ENCODE data around the gene RASSF1.
A peak's percentile ranks its signal among the peaks of the same experiment; 100 is the strongest.

The RASSF1 gene, protein sequence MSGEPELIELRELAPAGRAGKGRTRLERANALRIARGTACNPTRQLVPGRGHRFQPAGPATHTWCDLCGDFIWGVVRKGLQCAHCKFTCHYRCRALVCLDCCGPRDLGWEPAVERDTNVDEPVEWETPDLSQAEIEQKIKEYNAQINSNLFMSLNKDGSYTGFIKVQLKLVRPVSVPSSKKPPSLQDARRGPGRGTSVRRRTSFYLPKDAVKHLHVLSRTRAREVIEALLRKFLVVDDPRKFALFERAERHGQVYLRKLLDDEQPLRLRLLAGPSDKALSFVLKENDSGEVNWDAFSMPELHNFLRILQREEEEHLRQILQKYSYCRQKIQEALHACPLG

DNA sequence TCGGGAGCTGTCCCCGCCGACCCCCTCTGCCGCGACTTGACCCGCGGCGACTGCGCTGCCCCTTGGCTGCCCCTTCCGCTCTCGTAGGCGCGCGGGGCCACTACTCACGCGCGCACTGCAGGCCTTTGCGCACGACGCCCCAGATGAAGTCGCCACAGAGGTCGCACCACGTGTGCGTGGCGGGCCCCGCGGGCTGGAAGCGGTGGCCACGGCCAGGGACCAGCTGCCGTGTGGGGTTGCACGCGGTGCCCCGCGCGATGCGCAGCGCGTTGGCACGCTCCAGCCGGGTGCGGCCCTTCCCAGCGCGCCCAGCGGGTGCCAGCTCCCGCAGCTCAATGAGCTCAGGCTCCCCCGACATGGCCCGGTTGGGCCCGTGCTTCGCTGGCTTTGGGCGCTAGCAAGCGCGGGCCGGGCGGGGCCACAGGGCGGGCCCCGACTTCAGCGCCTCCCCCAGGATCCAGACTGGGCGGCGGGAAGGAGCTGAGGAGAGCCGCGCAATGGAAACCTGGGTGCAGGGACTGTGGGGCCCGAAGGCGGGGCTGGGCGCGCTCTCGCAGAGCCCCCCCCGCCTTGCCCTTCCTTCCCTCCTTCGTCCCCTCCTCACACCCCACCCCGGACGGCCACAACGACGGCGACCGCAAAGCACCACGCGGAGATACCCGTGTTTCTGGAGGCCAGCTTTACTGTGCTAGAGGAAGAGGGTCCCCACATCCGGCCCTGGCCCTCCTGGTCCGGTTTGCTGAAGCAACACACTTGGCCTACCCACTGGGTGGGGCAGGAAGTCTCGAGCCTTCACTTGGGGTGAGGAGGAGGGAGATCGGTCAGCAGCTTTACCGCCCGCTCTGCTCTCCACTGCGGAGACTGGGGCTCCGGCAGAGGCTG is at the start of gene RASSF1:
RASSF1 (minus strand) TSS at position 389 of the 882 bp plus-strand sequence; CDS start at position 358, 31 bp downstream.
- DNase-seq (ENCODE audit: low spot score): peak; percentile 37

DNA sequence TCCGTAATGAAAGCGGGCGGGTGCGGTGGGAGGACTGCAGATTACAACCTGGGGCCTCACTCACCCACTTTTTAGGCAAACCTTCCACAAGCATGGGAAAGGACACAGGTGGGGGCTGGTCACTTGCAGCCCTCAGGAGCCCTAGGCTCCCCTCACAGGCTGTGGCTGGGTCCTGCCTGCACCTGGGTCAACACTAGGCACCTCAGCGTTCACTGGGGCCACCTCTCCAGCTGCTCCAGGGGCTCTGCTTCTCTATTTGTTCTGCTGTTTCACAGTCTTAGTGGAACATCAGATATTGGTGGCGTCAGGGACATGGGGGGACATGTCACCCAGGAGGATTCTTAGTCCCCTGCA is 48.8 kb upstream of the RASSF1 start:
- no peak for DNase-seq (ENCODE audit: low spot score)

DNA sequence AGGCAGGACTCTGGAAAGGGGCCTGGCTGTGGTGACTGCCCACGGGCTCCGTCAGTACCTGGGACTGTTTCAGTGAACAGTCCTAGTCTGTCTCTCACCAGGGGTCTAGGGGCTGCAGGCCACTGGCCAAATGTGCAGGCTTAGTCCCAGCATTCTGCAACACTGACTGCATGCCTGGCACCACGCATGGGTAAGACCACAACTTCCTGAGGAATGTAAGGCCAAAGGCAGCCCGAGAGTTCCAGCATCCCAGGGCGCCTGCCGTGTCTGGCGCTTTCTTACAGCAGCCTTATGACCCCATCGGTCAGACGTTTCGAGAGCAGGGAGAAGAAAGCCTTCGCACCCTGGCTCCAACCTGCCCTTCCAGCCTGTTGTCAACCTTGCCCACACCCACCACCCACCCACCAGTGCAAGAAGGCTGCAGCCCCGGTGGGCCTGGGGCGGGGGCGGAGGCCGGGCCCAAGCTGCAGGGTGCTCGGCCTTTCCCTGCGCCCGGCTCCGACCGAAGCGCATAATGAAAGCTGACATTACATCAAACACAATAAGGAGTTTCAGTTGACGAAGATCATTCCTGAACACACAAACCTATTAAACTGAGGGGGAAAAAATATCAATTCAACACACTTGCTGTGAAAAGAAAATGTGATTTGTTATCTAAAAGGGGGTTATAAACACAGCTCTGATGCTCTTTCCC is 48.2 kb upstream of the RASSF1 start:
- no peak for DNase-seq (ENCODE audit: low spot score)

DNA sequence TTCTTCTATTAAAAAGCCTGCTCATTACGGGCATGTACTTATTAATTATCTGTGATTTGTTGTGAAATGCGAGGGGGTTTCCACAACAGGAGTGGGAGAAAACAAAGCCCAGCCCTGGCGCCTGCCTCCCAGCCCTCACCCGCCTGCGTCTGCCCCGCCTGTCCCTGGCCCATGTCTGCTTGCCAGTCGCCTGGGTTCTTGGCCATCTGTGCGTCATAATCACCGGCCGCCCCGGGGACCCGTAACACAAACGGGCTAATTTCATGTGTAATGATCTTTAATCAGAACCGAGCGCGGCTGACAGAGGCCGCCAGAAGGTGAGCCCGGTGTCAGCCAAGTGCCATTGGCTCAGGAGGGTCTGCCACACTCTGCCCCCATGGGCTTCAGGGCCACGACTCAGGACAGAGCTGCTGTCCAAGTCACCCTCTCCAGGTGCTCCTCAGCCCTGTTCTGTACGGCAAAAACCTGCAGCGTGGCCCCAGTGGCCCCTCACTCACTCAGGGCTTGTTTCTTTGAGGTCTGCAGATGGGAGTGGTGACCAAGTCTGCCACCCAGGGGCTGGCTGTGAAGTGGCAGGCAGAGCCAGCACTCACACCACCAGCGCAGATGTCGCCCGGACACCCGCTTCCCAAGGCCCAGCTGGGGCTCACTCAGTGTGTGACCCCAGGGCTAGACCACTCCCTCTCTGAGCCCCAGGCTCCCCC is 47.5 kb upstream of the RASSF1 start:
- no peak for DNase-seq (ENCODE audit: low spot score)

DNA sequence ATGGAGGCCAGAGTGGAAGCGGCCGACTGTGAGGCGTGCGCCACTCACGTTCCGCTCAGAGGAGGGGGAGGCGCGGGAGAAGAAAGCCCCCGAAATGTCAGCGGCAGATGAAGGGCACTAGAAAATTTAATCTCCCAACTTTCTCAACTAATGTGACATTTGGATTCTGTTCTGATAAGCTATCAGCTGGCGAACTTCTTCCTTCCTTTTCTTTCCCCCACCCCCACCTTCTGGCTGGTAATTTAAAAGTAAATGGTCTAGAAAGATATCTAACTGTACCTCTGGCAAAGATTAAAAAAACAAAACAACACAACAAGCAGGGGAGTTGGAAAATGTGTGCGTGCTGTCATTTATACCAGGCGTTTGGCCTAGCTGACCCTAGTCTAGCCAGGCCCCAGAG is 45.1 kb upstream of the RASSF1 start:
- no peak for DNase-seq (ENCODE audit: low spot score)

DNA sequence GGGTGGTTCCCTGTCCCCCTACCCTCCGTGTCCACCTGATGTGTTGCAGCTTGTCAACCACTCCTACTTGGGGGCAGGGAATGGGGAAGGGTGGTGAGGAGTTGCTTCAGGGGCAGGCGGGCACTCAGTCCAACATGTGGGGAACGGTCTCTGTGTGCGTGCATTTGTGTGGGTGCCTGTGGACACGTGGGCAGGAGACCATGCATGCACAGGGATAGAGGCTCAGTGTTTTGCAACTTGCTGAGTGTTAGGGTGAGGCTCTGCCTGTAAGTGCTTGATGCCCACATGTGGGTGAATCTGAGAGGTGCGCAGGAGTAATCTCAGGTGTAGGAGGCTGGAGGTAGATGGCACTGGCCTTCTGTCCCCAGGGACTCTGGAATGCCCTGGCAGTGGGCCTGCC is 43.1 kb upstream of the RASSF1 start:
- no peak for DNase-seq (ENCODE audit: low spot score)

DNA sequence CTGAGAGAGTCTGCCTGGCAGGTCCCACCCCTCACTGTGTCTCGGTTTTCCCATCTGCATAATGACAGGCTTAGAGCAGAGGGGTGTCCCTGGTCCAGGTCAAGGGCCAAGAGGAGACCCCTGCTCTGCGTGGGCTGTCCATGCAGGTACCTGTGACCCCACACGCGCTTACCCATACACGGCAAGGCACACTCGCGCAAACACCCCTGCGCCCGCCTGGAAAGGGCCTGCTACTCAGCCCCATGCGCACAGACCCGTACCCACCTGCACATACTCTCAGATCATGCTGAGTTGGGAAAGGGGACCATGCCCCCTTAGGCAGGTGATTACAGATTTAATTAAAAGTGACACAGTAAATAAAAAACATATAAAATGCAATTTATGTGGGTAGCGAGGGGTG is 42.1 kb upstream of the RASSF1 start:
- no peak for DNase-seq (ENCODE audit: low spot score)

DNA sequence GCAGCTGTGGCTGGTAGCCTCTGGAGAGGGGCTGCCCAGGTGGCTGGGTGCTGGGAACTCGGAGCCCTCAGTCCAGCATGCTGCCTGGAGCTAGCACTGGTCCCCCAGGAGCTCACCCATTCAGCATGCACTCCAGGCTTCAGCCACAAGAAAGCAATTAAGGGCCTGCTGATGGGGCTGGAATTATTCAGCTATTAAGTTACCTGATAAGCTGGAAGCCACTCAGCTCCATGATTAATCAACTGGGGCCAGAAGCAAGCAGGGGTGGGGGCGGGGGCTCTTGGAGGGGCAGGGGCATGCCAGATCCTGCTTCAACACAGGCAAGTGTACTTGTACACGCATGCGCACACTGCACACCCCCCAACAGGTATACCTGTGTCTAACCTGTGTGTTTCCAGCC is 40.7 kb upstream of the RASSF1 start:
- DNase-seq (ENCODE audit: low spot score): no peak

DNA sequence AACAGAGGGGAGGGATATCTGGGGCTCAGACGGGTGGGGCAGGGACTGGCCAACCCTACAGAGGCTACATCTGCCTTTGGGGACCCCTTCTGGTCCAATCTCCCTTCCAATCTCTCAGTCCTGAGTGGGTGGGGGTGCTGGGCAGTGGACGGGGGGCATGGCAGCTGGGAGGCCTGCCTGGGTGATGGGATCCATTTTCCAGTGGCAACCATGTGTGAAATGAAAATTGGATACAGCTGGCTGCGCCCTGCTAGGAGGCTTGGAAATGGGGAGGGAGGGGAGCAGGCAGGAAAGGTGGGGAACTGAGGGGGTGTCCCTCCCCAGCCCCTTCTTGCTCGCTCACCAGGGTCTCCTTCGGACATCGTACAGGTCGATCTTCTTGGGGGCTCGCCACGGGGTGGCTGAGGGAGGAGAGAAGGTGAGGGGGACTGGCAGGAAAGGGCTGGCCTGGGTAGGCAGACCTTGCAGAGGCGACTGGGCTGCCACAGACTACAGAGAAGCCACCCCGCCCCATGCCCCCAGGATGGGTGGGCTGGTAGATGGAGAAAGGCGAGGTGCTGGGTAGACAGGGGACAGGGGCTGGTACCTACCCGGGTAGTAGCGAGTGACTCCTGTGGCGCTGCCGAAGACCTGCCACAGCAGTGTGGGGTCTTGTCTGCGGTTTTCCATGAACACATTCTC is 39.9 kb upstream of the RASSF1 start:
- DNase-seq (ENCODE audit: low spot score): no peak

DNA sequence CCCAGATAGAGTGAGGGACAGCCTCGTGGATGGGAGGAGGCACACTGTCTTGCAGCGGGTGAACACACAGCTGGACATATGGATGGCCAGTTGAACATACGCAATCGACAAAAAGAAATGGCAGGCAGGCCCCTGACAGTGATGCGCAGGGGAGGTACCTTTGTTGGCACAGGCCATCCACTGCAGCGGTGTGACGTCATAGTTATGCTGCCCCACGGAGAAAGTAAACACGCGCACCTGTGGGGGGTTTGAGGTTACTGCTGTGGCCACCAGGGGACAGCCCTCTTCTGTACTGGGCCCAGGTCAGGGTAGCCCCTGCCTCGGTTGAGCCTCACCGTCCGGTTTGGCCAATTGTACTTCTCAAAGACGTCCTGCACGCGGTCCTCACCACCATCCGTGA is 38.1 kb upstream of the RASSF1 start:
- no peak for DNase-seq (ENCODE audit: low spot score)

DNA sequence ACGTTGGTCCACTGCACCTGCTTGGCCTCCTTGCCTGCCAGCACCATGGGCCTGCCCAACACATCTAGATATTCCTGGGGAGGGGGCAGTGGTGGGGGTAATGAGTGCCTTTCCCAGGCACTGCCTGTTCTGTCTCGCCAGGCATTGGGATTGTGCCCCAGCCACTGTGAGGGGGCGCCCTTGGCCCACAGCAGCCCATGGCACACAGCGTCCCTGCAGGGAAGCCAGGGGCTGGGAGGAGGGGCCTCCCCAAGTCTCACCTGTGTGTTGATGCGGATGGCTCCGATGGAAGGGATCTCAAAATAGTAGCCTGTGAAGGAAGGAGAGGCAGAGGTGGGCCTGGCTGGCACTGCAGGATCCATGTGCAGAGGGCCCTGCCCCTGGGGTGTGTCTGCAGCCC is 37.4 kb upstream of the RASSF1 start:
- no peak for DNase-seq (ENCODE audit: low spot score)

DNA sequence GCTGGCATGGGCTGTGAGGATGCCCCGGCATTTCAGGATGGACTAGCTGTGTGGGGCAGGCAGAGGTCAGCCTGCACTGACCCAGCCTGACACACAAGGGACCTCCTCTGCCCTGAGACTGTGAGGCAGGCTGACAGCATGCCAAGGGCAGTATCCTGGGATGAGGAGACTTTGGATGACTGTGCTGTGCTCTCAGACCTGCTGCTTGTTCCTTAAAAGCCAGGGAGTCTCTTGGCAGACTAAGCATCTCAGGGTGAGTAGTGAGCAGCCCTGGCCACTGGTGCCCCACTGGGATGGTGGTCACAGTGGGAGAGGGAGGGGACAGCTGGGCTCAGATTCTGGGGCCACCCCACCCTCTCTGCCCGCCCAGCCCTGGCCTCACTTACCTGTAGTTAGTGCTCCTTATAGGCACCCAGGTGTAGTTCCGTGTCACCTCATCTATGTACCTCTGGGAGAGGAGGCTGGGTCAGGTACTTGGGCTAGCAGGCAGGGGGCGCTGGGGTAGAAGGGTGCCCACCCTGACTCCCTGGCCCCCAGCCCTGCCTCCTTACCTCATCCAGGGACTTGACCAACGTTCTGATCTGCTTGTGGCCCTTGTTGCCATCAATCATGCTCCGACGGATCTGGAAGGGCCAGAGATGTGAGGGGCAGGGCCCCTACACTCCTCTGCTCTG is 34.8 kb upstream of the RASSF1 start:
- DNase-seq (ENCODE audit: low spot score): no peak

DNA sequence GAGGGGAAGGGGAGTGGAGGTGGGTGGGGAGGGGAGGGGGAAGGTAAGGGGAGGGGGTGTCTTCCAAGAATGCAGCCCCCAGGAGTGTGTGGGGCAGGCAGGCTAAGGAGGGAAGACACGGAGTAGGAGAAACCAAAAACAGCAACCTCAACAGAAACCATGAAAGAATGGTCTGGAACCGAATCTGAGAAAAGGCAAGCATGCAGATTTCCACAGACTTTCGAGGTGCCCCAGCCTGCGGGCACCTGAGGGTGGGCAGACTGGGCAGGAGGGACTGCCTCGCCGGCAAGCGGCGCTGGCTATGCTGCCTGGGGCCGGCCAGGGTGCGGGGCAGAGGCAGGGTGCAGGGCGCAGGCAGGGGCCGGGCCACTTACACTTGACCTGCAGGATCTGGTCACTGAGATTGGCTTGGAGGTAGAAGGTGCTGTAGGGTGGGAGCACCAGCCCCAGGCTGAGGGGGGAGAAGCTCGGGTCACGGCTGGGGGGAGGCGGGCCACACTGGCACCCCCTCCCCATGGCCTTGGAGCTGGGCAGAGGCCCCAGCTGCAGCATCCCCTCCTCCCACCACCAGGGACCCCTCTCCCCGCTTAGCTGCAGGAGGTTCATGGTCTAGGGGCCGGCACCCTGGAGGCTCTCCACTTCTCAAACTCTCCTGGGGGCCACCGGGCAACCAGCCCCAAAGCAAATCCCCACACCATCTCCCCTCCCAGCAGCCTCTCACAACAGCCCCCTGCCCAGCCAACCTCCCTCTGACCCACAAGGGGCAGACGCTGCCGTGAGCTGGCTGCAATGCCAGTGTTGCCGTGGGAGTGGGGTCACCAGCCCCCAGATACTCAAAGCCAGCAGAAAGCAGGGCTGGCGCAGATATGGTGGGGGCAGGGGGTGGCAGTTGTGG is 34.0 kb upstream of the RASSF1 start:
- DNase-seq (ENCODE audit: low spot score): no peak

DNA sequence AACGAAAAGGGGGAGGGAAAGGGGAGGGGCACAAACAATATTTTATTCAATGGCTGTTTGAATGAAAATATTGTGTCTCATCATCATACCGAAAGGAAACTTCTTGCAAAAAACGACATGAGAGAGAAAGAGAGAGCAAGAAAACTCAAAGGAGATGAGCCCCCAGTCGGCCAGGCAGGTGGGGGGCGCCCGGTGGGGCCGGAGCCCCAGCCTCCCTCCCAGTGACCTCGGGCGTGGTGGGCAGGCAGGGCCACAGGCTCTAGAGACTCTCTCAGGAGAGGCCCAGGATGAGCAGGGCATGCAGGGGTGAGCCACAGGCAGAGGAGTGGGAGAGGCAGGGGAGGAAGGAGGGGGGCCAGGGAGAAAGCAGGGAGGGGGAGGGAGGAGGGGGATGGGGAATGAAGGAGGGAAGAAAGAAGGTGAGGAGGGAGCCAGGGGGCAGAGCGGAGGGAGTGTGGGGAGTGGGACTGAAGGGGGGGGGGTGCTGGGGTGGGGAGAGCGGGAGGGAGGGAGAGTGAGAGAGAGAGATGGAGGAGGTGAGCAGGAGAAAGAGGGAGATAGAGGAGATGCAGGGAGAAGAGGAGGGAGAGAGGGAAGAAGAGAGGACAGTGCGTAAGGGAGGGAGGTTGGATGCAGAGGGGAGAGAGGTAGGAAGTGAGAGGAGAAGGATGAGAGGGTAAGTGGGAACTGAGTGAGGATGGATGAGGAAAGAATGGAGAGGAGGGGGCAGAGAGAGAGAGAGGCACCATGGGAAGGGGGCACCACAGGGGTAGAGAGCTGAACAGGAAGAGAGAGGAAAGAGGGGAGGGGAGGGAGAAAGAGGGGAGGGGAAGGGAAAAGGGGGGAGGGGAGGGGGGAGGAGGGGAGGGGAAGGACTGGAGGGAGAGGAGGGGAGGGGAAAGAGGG is 32.8 kb upstream of the RASSF1 start:
- DNase-seq (ENCODE audit: low spot score): no peak

DNA sequence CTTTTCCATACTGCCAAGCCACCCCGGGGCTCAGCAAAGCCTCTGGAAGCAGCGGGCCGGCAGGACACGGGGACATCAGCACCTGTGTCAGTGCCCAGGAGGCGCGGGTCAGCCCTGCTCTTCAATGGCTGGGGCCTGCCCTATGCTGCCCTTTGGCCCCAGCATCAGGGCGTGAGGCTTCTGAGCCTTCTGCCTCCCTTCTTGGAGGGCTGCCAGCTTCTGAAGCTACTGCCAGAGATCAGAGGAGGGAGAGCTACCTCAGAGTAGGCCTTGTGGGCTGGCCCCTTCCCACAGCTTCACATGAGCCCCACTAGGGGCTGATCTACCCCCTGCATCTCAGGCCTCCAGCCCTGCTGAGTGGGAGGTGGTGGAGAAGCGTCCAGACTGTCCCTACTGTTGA is 31.7 kb upstream of the RASSF1 start:
- DNase-seq (ENCODE audit: low spot score): peak; percentile 14

DNA sequence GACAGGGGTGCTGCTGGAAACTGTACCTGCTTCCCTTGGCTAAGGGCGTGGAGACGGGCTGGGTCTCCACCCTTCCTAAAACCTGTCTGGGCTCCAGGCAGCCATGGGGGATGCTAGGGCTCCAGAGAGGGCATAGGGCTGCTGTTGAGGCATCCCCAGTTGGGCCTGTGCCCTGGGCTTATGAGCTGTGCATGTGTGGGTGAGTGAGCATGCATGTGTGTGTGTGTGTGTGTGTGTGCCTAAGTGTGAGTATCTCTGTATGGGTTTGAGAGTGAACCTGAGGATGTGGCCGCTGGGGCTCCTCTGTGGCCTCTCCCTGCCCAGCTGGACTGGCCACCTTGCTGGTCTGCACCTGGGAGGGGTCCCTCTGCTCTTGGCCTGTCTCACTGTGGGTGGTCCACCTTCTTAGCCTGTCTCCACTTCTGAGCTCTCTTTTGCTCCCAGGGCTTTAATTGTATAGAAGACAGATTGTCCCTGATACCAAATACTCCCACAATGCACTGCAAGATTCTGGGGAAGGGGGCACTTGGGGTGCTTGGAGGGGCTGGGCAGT is 30.6 kb upstream of the RASSF1 start:
- no peak for DNase-seq (ENCODE audit: low spot score)

DNA sequence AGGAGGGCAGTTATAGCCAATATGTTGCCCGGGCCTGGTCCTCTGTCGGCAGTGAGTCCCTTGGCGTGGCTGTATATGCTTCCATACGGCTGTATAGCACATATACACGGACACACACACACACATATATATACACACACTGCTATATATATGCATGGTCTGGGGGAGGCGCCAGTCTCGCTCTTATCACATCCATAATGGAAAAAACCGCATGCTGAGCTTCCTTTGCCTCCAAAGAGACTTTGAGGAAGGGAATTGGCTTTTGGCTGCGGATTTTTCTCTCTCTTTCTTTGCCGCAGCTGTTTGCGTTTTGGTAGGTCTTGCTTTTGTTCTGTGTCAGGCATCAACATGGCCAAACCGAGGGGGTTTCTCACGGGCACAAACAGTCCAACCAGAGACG is 30.0 kb upstream of the RASSF1 start:
- DNase-seq (ENCODE audit: low spot score): no peak

DNA sequence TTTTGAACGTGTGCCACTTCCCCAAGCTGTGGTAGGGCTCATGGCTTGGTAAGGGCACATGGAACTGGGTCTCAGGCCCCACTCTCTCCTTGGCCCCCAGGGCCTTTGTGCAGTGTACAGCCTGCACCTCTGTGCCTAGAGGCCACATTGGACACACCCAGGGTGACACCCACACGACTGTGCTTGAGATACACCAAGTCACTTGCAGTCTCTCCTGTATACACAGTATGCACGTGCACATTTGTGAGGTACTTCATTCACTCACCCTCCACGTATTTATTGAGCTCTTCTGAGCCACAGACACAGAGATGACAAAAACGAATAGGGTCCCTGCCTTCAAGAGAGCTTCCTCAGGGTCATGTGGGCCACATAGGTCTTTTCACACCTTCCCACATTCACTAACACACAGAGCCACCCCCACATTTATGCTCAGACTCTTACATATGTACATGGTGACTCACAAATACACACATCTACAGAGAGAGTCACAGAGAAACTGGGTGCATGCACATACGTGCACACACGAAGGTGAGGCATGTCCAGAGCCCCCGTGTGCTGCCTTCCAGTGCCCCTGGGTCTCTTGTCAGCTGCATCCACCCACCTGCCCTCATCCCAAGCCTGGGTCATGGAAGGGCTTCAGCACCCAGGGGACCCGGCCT is 28.5 kb upstream of the RASSF1 start:
- DNase-seq (ENCODE audit: low spot score): no peak

All from LoVo (cell line).